NCI-H345 (cell line): ENCODE results near the gene DUSP3.

Experiments
- DNase-seq: peaks from one replicate; lab custom pipeline; 2025; lab: John Stamatoyannopoulos, UW

DUSP3 gene

DNA sequence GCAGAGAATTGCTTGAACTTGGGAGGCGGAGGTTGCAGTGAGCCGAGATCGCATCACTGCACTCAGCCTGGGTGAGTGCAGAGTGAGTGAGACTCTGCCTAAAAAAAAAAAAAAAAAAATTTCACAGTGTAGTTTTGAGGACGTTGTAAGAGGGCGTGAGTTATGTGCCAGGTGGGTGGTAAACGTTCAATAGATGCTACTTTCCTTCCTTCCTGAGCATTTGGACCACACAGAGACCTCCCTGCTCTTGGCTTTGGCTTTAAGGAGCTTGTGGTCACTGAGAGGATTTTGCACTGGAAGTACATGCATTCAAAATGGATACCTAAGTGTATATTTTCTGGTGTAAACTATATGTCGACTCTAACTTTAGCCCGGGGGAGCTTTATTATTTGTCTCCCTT lies 50.7 kb downstream of the DUSP3 start:
- DNase-seq = no peak

DNA sequence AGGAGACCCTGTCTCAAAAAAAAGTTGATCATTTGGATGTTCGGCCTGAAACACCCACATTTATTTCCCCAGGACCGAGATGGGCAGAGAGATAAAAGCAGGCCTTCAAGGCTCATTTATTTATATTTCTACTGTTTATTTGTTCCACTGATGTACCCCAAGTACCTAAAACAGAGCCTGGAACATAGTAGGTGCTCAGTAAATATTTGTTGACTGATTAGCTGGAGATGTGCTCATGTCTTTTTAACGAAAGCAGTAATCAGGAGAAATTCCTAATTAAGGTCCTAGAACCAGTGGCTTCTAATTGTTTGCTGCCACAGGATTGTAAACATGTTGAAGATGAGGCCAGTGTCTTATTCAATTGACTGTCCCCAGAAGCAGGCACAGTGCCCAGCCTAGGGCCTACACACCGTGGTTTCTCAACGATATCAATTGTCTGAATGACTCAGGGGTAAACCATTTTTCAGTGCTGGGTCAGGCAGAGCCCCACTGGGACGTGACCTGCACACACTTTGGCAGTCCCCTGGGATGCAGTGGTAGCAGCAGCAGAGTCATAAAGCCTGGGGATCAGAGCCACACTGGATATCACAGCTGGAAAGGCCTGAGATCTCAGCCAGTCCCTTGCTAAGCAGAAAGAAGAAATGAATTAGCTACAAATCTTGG lies 54.9 kb downstream of the DUSP3 start:
- DNase-seq = no peak

DNA sequence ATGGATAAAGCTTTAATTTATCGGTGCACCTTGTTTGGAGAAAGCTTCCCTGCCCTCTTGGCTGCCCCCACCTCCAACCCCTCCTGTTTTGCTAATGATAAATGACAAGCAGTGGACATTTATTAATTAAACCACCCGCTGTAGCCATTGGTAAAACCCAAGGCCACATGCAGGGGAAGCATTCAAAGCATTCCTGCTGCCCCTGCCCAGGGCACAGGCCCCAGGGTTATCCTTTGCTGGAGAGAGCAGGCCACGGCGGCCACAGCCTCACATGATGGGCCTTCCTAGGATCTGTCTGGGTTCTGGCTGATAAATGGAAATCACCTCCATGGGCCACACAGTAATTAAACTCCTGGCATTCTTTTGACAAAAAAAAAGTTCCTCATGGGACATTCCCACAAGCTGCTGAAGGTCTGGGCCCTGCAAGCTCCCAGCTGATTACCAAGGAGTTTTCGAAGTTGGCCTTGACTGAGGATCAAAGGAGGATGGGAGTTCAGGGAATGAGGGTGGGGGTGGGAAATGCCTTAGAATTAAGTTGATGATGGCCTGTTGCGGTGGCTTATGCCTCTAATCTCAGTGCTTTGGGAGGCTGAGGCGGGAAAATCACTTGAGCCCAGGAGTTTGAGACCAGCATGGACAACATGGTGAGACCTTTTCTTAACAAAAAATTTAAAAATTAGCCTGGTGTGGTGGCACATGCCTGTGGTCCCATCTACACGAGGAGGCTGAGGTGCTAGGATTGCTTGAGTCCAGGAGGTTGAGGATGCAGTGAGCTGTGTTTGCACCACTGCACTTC lies 55.7 kb downstream of the DUSP3 start:
- DNase-seq = no peak

DNA sequence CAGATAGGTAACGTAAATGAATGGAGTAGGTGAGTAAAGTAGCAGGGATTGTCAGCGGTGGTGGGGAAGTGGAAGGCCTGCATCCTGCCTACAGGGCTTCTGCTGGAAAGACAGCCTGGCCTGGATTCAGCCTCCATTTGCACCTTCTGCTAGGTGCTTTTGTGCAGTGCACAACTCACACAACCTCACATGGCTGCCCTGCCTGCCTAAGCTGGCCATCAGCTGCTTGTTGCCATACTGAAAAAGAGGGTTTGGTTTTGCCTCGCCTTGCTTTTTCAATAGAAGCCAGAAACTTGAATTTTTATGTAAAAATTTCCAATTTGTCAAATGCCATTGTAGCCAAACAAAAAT lies 56.5 kb downstream of the DUSP3 start:
- DNase-seq = no peak

DNA sequence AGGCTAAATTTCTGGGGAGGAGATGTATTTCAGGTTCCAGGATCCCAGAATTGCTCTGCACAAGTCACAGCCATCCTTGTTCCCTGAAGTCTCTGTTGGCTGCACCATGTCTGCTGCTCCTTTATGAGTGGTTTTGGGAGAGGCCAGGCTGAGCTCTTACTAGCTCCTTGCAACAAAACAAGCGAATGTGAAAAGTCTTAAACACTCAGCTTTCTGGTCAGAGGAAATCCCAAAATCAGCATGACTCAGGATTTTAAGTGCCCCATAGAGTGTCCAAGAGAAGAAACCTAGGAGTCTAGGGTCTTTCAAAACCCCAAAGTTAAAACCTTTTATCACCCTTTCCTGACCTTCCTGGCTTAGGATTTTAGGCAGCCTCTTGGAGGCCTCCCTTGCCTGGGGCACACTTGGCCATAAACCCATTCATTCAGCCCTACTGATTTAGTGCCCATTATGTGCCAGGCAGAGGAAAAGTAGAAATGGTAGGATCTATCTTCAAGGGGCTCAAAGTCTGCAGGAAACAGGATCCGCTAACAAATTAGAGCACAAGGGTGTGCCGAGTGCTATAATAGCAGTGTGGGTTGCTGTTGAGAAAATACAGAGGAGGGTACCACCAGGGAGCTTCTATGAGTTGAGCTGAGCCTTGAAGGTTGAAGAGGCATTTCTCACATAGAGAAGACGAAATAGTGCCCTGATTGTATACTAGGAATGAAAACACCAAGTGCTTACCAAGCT lies 57.1 kb downstream of the DUSP3 start:
- DNase-seq = no peak

DNA sequence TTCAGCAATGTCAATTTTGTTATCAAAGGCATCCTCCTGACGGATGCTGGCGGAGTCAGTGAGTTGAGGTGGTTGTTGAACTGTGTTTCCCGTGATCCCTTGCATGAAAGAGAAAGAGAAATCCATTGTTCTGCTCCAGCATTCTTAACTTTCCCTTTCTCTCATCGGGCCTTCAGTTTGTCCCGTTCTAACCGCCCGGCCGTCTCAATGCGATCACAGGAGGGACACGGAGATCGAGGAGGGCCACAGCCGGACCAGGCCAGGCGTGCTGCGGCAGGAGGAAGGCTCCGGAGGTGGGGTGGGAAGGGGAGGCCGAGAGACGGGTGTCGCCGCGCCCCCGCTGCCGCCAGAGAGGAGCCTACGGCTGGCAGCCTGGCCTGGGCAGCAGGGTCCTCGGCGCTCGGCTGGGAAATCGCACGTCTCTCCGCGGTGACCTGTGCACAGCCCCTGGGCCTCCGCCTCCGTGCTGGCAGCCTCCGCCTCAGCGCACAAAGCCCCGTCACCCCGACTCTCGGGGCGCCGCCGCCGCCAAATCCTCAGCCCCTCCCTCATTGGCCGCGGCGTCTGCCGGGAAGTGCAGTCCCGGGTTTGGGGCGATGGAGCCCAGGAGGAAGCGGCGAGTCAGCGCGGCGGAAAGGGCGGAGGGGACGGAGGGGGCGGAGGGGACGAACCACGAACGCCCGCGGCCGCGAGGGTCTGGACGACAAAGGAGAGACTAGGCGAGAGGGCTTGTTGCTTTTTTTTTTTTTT lies 58.3 kb downstream of the DUSP3 start:
- no peak for DNase-seq

DNA sequence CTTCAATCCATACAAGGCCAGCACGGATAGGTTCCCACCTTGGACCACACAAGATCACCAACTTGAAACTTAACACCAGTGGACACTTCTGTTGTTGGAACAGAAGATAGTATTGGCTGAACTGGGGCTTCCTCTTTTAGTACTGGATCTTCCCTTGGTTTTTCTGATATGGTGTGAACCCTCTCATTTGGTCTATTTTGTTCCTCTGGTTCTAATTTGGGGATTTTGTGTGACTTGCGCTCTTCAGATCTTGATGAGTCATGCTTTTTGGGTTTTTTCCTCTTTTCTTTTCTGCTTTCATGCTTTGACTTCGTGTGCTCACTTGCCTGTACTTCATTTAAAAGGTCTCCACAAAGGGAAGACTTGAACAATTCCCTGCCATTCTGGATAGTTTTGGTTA lies 59.2 kb downstream of the DUSP3 start:
- DNase-seq = no peak

DNA sequence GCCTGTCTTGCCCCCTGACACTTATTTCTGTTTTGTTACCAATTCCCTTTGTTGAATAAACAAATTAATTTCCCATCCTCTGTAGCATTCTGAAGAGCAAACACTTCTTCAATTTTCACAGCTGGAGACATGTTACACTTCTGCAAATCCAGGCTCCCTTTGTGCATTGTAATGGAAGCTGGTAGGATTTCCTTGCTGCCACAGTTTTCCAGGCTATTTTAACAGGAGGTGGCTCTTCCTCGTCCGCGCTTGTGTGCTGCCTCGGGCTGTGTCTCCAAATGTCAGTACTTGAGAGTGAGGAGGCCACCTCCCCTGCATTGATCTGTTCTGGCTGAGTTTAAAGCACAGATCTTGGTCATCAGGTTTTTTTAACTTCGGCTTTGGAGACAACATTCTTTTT lies 60.2 kb downstream of the DUSP3 start:
- DNase-seq = peak; percentile 42

DNA sequence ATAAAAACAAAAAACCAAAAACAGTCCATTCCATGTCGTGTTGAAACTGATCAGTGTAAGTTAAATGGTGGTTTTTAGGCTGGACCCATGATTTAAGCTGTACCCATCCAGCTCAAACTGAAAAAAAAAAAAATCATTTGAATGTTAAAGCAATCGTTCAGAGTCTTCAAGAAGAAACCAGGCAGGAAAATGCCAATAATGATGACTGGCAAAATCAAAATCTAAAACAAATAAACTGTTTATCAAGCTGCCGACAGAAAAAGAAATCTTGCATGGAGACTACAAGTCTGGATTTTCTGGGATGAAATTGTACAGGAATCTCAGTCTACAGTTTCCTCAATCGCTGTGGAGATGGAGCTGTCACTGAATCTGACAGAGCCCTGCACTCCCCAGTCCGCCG lies 60.9 kb downstream of the DUSP3 start:
- DNase-seq = no peak
